Measurements from ENCODE around the gene FAM168A. TPM values are rescaled to one million over a fixed set of nuclear protein-coding genes. Genes with fewer than 3 reads are reported as not detected.

Gene FAM168A
- total and polyA plus RNA-seq, 9 of the 15 experiments (the other 6 are each of a cell fraction or from before 2014, with no cell fraction given) = 0.44 to 7.2 (median 2.9) TPM

DNA sequence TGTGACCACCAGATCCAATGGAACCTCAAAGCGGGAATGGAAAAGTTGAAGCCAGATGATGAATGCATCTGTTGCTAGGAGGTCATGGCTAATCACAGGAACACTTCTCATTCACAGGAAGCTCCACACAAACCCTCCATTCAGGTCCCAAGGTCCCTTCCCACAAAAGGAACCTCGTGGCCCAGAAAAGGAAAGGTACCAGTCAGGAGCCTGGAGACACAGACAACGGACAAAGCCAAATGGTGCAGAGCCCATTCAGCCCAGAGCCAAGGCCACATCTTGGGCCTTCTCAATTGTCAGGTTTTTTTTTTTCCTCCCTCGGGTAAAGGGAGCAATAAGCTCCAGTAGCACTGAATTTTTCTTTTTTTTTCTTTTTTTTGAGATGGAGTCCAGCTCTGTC is 87.0 kb downstream of the FAM168A start:
- H3K79me2 ChIP-seq (ENCODE audit: control insufficient read depth, insufficient read depth, low read length) = no peaks in the 10 kb centered on the region
- H3K27me3 ChIP-seq (ENCODE audit: control insufficient read depth in 2 of 2, insufficient read depth in 2 of 2, low read length in 2 of 2) = no peaks in the 10 kb centered on the region
- no peak for DNase-seq (ENCODE audit: extremely low read depth in 1 of 4, low spot score in 3 of 4)
- no TSS peak for BruUV-seq (replicated peaks)
- H3K9me3 ChIP-seq (replicated peaks; ENCODE audit: control insufficient read depth, insufficient read depth, low read depth, low read length) = no peaks in the 10 kb centered on the region
- no peaks in the 10 kb centered on the region for H4K20me1 ChIP-seq (replicated peaks; ENCODE audit: control insufficient read depth, insufficient read depth, low read length)
- no peak overlapping the region for H2AFZ ChIP-seq (ENCODE audit: low read depth, low read length)
- TF ChIP-seq RUNX1 (IDR thresholded peaks at IDR 0.05; ENCODE audit: low read depth) (no peak), BCOR (IDR thresholded peaks at IDR 0.05) (no peak), HDGF (IDR thresholded peaks at IDR 0.05) (no peak), NCOA4 (IDR thresholded peaks at IDR 0.05; ENCODE audit: partially characterized antibody) (no peak), CXXC5 (CRISPR knock-in tag; IDR thresholded peaks at IDR 0.05) (no peak), HNRNPK (IDR thresholded peaks at IDR 0.05; ENCODE audit: low read depth, low read length, poor library complexity, severe bottlenecking) (no peak), NCOR1 (IDR thresholded peaks at IDR 0.05) (no peak), MAFG (tag; conservative IDR thresholded peaks at IDR 0.05) (no peak), ZNF121 (CRISPR knock-in tag; conservative IDR thresholded peaks at IDR 0.05) (no peak), ZSCAN32 (CRISPR knock-in tag; IDR thresholded peaks at IDR 0.05) (no peak), SP1 (CRISPR knock-in tag; IDR thresholded peaks at IDR 0.05) (no peak), MAX (CRISPR knock-in tag; IDR thresholded peaks at IDR 0.05) (no peak), MYC (IDR thresholded peaks at IDR 0.05; ENCODE audit: low read depth, low read length) (no peak), MYC (CRISPR knock-in tag; IDR thresholded peaks at IDR 0.05; ENCODE audit: borderline replicate concordance, low read depth) (no peak), TRIM24 (IDR thresholded peaks at IDR 0.05) (no peak), ZNF12 (CRISPR knock-in tag; IDR thresholded peaks at IDR 0.05) (no peak)
- TF ChIP-seq, protein P1, sequence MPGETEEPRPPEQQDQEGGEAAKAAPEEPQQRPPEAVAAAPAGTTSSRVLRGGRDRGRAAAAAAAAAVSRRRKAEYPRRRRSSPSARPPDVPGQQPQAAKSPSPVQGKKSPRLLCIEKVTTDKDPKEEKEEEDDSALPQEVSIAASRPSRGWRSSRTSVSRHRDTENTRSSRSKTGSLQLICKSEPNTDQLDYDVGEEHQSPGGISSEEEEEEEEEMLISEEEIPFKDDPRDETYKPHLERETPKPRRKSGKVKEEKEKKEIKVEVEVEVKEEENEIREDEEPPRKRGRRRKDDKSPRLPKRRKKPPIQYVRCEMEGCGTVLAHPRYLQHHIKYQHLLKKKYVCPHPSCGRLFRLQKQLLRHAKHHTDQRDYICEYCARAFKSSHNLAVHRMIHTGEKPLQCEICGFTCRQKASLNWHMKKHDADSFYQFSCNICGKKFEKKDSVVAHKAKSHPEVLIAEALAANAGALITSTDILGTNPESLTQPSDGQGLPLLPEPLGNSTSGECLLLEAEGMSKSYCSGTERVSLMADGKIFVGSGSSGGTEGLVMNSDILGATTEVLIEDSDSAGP (CRISPR knock-in tag; IDR thresholded peaks at IDR 0.05) = no peak
- ChIA-PET CTCF (ENCODE audit: low intra/inter-chr PET ratio) (interaction anchor here (0.6 kb wide), 1 partner anchor 66 kb away, joined by 4 read pairs; no protein-coding TSS in a partner anchor), POLR2A (no interaction called here)
- H3K9ac ChIP-seq (ENCODE audit: insufficient read depth in 1 of 2, low read depth in 2 of 2, low read length in 2 of 2) = no peak overlapping the region
- no peak overlapping the region for H3K4me2 ChIP-seq (ENCODE audit: insufficient read depth, low read length)
- no peak for FAIRE-seq
- WGBS (ENCODE audit: insufficient coverage, low coverage, missing lambda C conversion rate) = 13% methylated on average over 3 of the region's 4 CpGs
- no peaks in the 10 kb centered on the region for H3K9me1 ChIP-seq (ENCODE audit: control insufficient read depth, insufficient read depth, low read length)
- H3K27ac ChIP-seq (ENCODE audit: extremely low read depth, low read depth, low read length) = no peak overlapping the region
- no peaks in the 10 kb centered on the region for H3K4me1 ChIP-seq (replicated peaks in 1 of 2; ENCODE audit: control insufficient read depth in 2 of 2, insufficient read depth in 2 of 2, low read length in 2 of 2)
- no peak for ATAC-seq
- in situ Hi-C loops (cut with MboI) = no loop called here
- intact Hi-C loops (cut with micrococcal nuclease) = no loop called here
- H3K36me3 ChIP-seq (ENCODE audit: control insufficient read depth, insufficient read depth, low read length) = no peaks in the 10 kb centered on the region
- H3K4me3 ChIP-seq = no peak overlapping the region
